Trophoblast cell (in vitro differentiated cells and primary cell): ENCODE measurements around the gene FADS3.

Experiments
- DNase-seq, 2 donors: peaks; one replicate each; pipeline ENCODE4 v3.0.0-alpha.2; 2016
- H2AFZ ChIP-seq: 2 replicates; pipeline ENCODE4 v1.6.1; 2013; ENCODE audit warnings: low read length, moderate library complexity, mild to moderate bottlenecking; ENCODE audit not compliant: insufficient read depth, poor library complexity
- H2AK5ac ChIP-seq: 2 replicates; pipeline ENCODE4 v1.6.1; 2013; ENCODE audit warnings: mild to moderate bottlenecking, low read length
- H2BK120ac ChIP-seq: 2 replicates; pipeline ENCODE4 v1.6.1; 2013; ENCODE audit warnings: low read length, mild to moderate bottlenecking, moderate library complexity; ENCODE audit not compliant: insufficient read depth, poor library complexity
- H2BK12ac ChIP-seq: 2 replicates; pipeline ENCODE4 v1.6.1; 2013; ENCODE audit warnings: mild to moderate bottlenecking, low read length, moderate library complexity
- H2BK5ac ChIP-seq: 2 replicates; pipeline ENCODE4 v1.6.1; 2013; ENCODE audit warnings: low read length, low read depth, moderate library complexity, mild to moderate bottlenecking; ENCODE audit not compliant: poor library complexity
- H3K14ac ChIP-seq: 2 replicates; pipeline ENCODE4 v1.6.1; 2013; ENCODE audit warnings: mild to moderate bottlenecking, low read length
- H3K18ac ChIP-seq: 2 replicates; pipeline ENCODE4 v1.6.1; 2013; ENCODE audit warnings: mild to moderate bottlenecking, low read length
- H3K23ac ChIP-seq: 2 replicates; pipeline ENCODE4 v1.6.1; 2013; ENCODE audit warnings: low read length
- H3K27ac ChIP-seq: 2 replicates; pipeline ENCODE4 v1.5.1; 2013; ENCODE audit warnings: low read depth, mild to moderate bottlenecking, inconsistent platforms, low read length, moderate library complexity
- H3K27me3 ChIP-seq: 2 replicates; pipeline ENCODE4 v1.6.1; 2013; ENCODE audit warnings: inconsistent platforms, mild to moderate bottlenecking, low read length, moderate library complexity; ENCODE audit not compliant: insufficient read depth
- H3K36me3 ChIP-seq, 2 experiments: 1 replicate in 1 of 2; 2 replicates in 1 of 2; pipeline ENCODE4 v1.6.1; 2013; ENCODE audit warnings: low read length in 2 of 2, mild to moderate bottlenecking in 2 of 2, moderate library complexity in 1 of 2; ENCODE audit not compliant: insufficient read depth in 2 of 2, control insufficient read depth in 1 of 2
- H3K4ac ChIP-seq: 2 replicates; pipeline ENCODE4 v1.6.1; 2013; ENCODE audit warnings: low read depth, mild to moderate bottlenecking, low read length, moderate library complexity
- H3K4me1 ChIP-seq, 2 experiments: 1 replicate in 1 of 2; 2 replicates in 1 of 2; pipeline ENCODE4 v1.6.1; 2013; ENCODE audit warnings: low read length in 2 of 2, mild to moderate bottlenecking in 2 of 2, moderate library complexity in 1 of 2; ENCODE audit not compliant: insufficient read depth in 2 of 2, control insufficient read depth in 1 of 2
- H3K4me2 ChIP-seq: 2 replicates; pipeline ENCODE4 v1.6.1; 2013; ENCODE audit warnings: inconsistent platforms, mild to moderate bottlenecking, low read length, moderate library complexity
- H3K4me3 ChIP-seq: 2 replicates; pipeline ENCODE4 v1.5.1; 2013; ENCODE audit warnings: mild to moderate bottlenecking, low read depth, low read length, inconsistent platforms
- H3K79me1 ChIP-seq: one replicate; pipeline ENCODE4 v1.6.1; 2013; ENCODE audit warnings: low read length
- H3K79me2 ChIP-seq: 2 replicates; pipeline ENCODE4 v1.6.1; 2013; ENCODE audit warnings: low read length, mild to moderate bottlenecking; ENCODE audit not compliant: control insufficient read depth, insufficient read depth, poor library complexity
- H3K9ac ChIP-seq: 2 replicates; pipeline ENCODE4 v1.6.1; 2013; ENCODE audit warnings: mild to moderate bottlenecking, low read length
- H3K9me3 ChIP-seq: 2 replicates; pipeline ENCODE4 v1.6.1; 2013; ENCODE audit warnings: low read depth, mild to moderate bottlenecking, control low read depth, inconsistent platforms, low read length; ENCODE audit not compliant: insufficient read depth
- H4K12ac ChIP-seq: 2 replicates; pipeline ENCODE4 v1.6.1; 2013; ENCODE audit warnings: low read depth, mild to moderate bottlenecking, low read length, moderate library complexity
- H4K8ac ChIP-seq: 2 replicates; pipeline ENCODE4 v1.6.1; 2013; ENCODE audit warnings: low read depth, mild to moderate bottlenecking, low read length, moderate library complexity
- H4K91ac ChIP-seq: one replicate; pipeline ENCODE4 v1.6.1; 2013; ENCODE audit warnings: low read depth, mild to moderate bottlenecking, low read length, moderate library complexity
- WGBS: extraction: QIAGEN DNeasy Blood & Tissue Kit; methylation state at CpG from one replicate; pipeline ENCODE4 v1.1.7; 2013; ENCODE audit warnings: missing lambda C conversion rate; ENCODE audit not compliant: insufficient read length, insufficient coverage; ENCODE audit errors: extremely low coverage; 5-methylcytosine and 5-hydroxymethylcytosine counted together

The FADS3 gene

GRCh38 chr11:61840371-61840770, 51.0 kb downstream of the FADS3 start:
- no peaks in the 10 kb centered on the region for H3K79me1 ChIP-seq
- H3K23ac ChIP-seq = no peak overlapping the region
- H2BK120ac ChIP-seq = no peak overlapping the region
- no peaks in the 10 kb centered on the region for H3K27me3 ChIP-seq
- no peak overlapping the region for H3K18ac ChIP-seq
- no peak overlapping the region for H2AK5ac ChIP-seq
- no peaks in the 10 kb centered on the region for H3K79me2 ChIP-seq
- H3K27ac ChIP-seq = no peak overlapping the region
- no peak overlapping the region for H2AFZ ChIP-seq
- peaks cover 67 to 74% of the 10 kb centered on the region in 2 experiments for H3K36me3 ChIP-seq
- H2BK12ac ChIP-seq = no peak overlapping the region
- H3K4ac ChIP-seq = no peak overlapping the region
- no CpG with 5 or more reads among the region's 7 CpGs for WGBS
- no peak overlapping the region for H2BK5ac ChIP-seq
- H3K4me3 ChIP-seq = no peak overlapping the region
- no peak overlapping the region for H3K14ac ChIP-seq
- H3K9me3 ChIP-seq = peaks cover 3% of the 10 kb centered on the region
- DNase-seq = no peak
- no peak overlapping the region for H4K91ac ChIP-seq
- H3K4me1 ChIP-seq = no peaks in the 10 kb centered on the region
- no peak overlapping the region for H4K12ac ChIP-seq
- no peak overlapping the region for H3K4me2 ChIP-seq
- H3K9ac ChIP-seq = no peak overlapping the region
- no peak overlapping the region for H4K8ac ChIP-seq

GRCh38 chr11:61839742-61840141, 51.6 kb downstream of the FADS3 start:
- no peak for DNase-seq
- H3K18ac ChIP-seq = no peak overlapping the region
- no peak overlapping the region for H2BK12ac ChIP-seq
- no peak overlapping the region for H3K9ac ChIP-seq
- H3K4me3 ChIP-seq = no peak overlapping the region
- H3K79me2 ChIP-seq = no peaks in the 10 kb centered on the region
- H3K79me1 ChIP-seq = no peaks in the 10 kb centered on the region
- H4K12ac ChIP-seq = no peak overlapping the region
- H3K23ac ChIP-seq = no peak overlapping the region
- no CpG with 5 or more reads among the region's 2 CpGs for WGBS
- H3K4ac ChIP-seq = no peak overlapping the region
- H2AFZ ChIP-seq = no peak overlapping the region
- no peak overlapping the region for H3K14ac ChIP-seq
- no peak overlapping the region for H4K91ac ChIP-seq
- no peak overlapping the region for H2AK5ac ChIP-seq
- no peak overlapping the region for H3K4me2 ChIP-seq
- H3K4me1 ChIP-seq = no peaks in the 10 kb centered on the region
- H2BK5ac ChIP-seq = no peak overlapping the region
- H3K9me3 ChIP-seq = peaks cover 3% of the 10 kb centered on the region
- H4K8ac ChIP-seq = no peak overlapping the region
- no peaks in the 10 kb centered on the region for H3K27me3 ChIP-seq
- H3K36me3 ChIP-seq = peaks cover 62 to 69% of the 10 kb centered on the region in 2 experiments
- H2BK120ac ChIP-seq = no peak overlapping the region
- H3K27ac ChIP-seq = no peak overlapping the region

- no peak overlapping the region for H2BK12ac ChIP-seq
- no peak overlapping the region for H2BK5ac ChIP-seq
- H3K9me3 ChIP-seq = peaks cover 3% of the 10 kb centered on the region
- no peak overlapping the region for H2AK5ac ChIP-seq
- H2AFZ ChIP-seq = no peak overlapping the region
- H3K14ac ChIP-seq = no peak overlapping the region
- no peak overlapping the region for H4K91ac ChIP-seq
- H3K79me1 ChIP-seq = no peaks in the 10 kb centered on the region
- no peak overlapping the region for H4K8ac ChIP-seq
- H3K4me3 ChIP-seq = no peak overlapping the region
- H3K79me2 ChIP-seq = no peaks in the 10 kb centered on the region
- no peak overlapping the region for H4K12ac ChIP-seq
- no peaks in the 10 kb centered on the region for H3K27me3 ChIP-seq
- H3K36me3 ChIP-seq = peaks cover 62 to 68% of the 10 kb centered on the region in 2 experiments
- no peak overlapping the region for H3K23ac ChIP-seq
- no peak overlapping the region for H3K4ac ChIP-seq
- H3K4me1 ChIP-seq = peaks cover 6 to 8% of the 10 kb centered on the region in 2 experiments
- no peak overlapping the region for H3K9ac ChIP-seq
- no peak overlapping the region for H3K4me2 ChIP-seq
- no peak overlapping the region for H2BK120ac ChIP-seq
- H3K27ac ChIP-seq = no peak overlapping the region
- no CpG with 5 or more reads among the region's 10 CpGs for WGBS
- H3K18ac ChIP-seq = peak overlapping the region; percentile 6
- DNase-seq = no peak
These were observed 52.4 kb downstream of the FADS3 start for GRCh38 chr11:61838921-61839320.

- no peak overlapping the region for H2AFZ ChIP-seq
- H3K9me3 ChIP-seq = peaks cover 6% of the 10 kb centered on the region
- H3K4ac ChIP-seq = no peak overlapping the region
- no peak overlapping the region for H4K91ac ChIP-seq
- H3K4me3 ChIP-seq = no peak overlapping the region
- no CpG with 5 or more reads among the region's 5 CpGs for WGBS
- peaks cover 3% of the 10 kb centered on the region for H3K79me2 ChIP-seq
- H2BK12ac ChIP-seq = no peak overlapping the region
- H3K23ac ChIP-seq = no peak overlapping the region
- H2BK5ac ChIP-seq = no peak overlapping the region
- no peaks in the 10 kb centered on the region for H3K27me3 ChIP-seq
- H3K18ac ChIP-seq = peak overlapping the region; percentile 6
- H3K4me1 ChIP-seq = peaks cover 10 to 11% of the 10 kb centered on the region in 2 experiments
- H2BK120ac ChIP-seq = no peak overlapping the region
- no peak for DNase-seq
- no peak overlapping the region for H4K12ac ChIP-seq
- peaks cover 66 to 72% of the 10 kb centered on the region in 2 experiments for H3K36me3 ChIP-seq
- H4K8ac ChIP-seq = no peak overlapping the region
- H3K79me1 ChIP-seq = no peaks in the 10 kb centered on the region
- H3K14ac ChIP-seq = no peak overlapping the region
- no peak overlapping the region for H2AK5ac ChIP-seq
- no peak overlapping the region for H3K27ac ChIP-seq
- no peak overlapping the region for H3K9ac ChIP-seq
- no peak overlapping the region for H3K4me2 ChIP-seq
These were observed 52.8 kb downstream of the FADS3 start for GRCh38 chr11:61838501-61838900.
